K562 (cell line): ENCODE data around the gene GOLGA2. TPM values are rescaled to one million over a fixed set of nuclear protein-coding genes. Genes with fewer than 3 reads are reported as not detected.

ENCODE experiments used
- BMI1 ChIP-seq: fragments of 150-350 bp; IDR thresholded peaks from 2 replicates; pipeline ENCODE4 v1.6.1; 2014; ENCODE audit warnings: low read length
- CHD2 ChIP-seq: IDR thresholded peaks from 2 replicates; pipeline ENCODE4 v1.6.1; 2011; ENCODE audit warnings: low read depth, low read length
- CTCF ChIP-seq, 3 experiments: IDR thresholded peaks in 2 of 3; conservative IDR thresholded peaks in 1 of 3; 2 replicates each; pipeline ENCODE4 v1.5.1; 2011 to 2012; ENCODE audit warnings: low read length in 3 of 3, mild to moderate bottlenecking in 3 of 3, control low read depth in 2 of 3, improper control_type of control experiment in 1 of 3, inconsistent platforms in 1 of 3, low read depth in 1 of 3, mixed read lengths in 1 of 3, moderate library complexity in 1 of 3; ENCODE audit not compliant: insufficient read depth in 2 of 3
- E2F3 ChIP-seq: fragments of 250-450 bp; sonication (Bioruptor Pico); IDR thresholded peaks from 2 replicates; pipeline ENCODE4 v1.4.0; 2020; ENCODE audit warnings: mild to moderate bottlenecking
- ELF4 ChIP-seq: fragments of 450-650 bp; formaldehyde crosslinking; IDR thresholded peaks from 2 replicates; pipeline ENCODE4 v1.4.0; 2022; ENCODE audit warnings: missing genetic modification characterization
- ETV5 ChIP-seq: sonication (generic); formaldehyde crosslinking; IDR thresholded peaks from 2 replicates; pipeline ENCODE4 v1.4.0; 2020; ENCODE audit warnings: low read depth, mild to moderate bottlenecking, missing genetic modification reagents
- GABPB1 ChIP-seq: sonication (generic); formaldehyde crosslinking; IDR thresholded peaks from 2 replicates; pipeline ENCODE4 v1.8.0; 2022; ENCODE audit warnings: mild to moderate bottlenecking, missing genetic modification reagents
- HMG20B ChIP-seq: fragments of 250-450 bp; sonication (Bioruptor Pico); IDR thresholded peaks from 2 replicates; pipeline ENCODE4 v1.5.0; 2021; ENCODE audit warnings: mild to moderate bottlenecking
- PYGO2 ChIP-seq: fragments of 450-650 bp; IDR thresholded peaks from 2 replicates; pipeline ENCODE4 v1.6.1; 2016; ENCODE audit warnings: mild to moderate bottlenecking, missing genetic modification characterization, moderate library complexity, missing compliant biosample characterization
- RBBP5 ChIP-seq: fragments of 200-600 bp; sonication (generic); IDR thresholded peaks from 2 replicates; pipeline ENCODE4 v1.6.1; 2012; ENCODE audit warnings: borderline replicate concordance, mild to moderate bottlenecking, low read length, control low read depth, inconsistent platforms; ENCODE audit not compliant: insufficient read depth, poor library complexity, severe bottlenecking
- SMC3 ChIP-seq: conservative IDR thresholded peaks from 2 replicates; pipeline ENCODE4 v1.6.1; 2011; ENCODE audit warnings: low read depth, low read length, improper control_type of control experiment; ENCODE audit not compliant: insufficient read depth
- STAT5B ChIP-seq: fragments of 250-450 bp; sonication (Bioruptor Pico); IDR thresholded peaks from 2 replicates; pipeline ENCODE4 v1.8.0; 2021; ENCODE audit warnings: mild to moderate bottlenecking, inconsistent platforms
- STAT6 ChIP-seq: sonication (generic); formaldehyde crosslinking; IDR thresholded peaks from 2 replicates; pipeline ENCODE4 v1.8.1; 2023; ENCODE audit warnings: mild to moderate bottlenecking, missing genetic modification reagents
- TFAP4 ChIP-seq: sonication (generic); formaldehyde crosslinking; IDR thresholded peaks from 2 replicates; pipeline ENCODE4 v1.8.0; 2022; ENCODE audit warnings: missing genetic modification reagents, mild to moderate bottlenecking, moderate library complexity, borderline replicate concordance
- THAP7 ChIP-seq: fragments of 250-450 bp; sonication (Bioruptor Pico); IDR thresholded peaks from 2 replicates; pipeline ENCODE4 v1.5.0; 2021
- ZNF224 ChIP-seq: sonication (generic); formaldehyde crosslinking; IDR thresholded peaks from 2 replicates; pipeline ENCODE4 v1.8.0; 2022; ENCODE audit warnings: mild to moderate bottlenecking, missing genetic modification reagents
- ZNF398 ChIP-seq: fragments of 250-450 bp; sonication (Bioruptor Pico); IDR thresholded peaks from 2 replicates; pipeline ENCODE4 v1.8.0; 2021; ENCODE audit warnings: moderate library complexity, mild to moderate bottlenecking, inconsistent platforms
- polyA plus RNA-seq, 8 experiments: library from polyadenylated mRNA; depleted of rRNA in 4 of 8; stranded (reverse) in 5 of 8; unstranded in 3 of 8; fragments of >200 nt; fragmentation: Nextera tagmentation in 2 of 8; fragmentation: Illumina TruSeq in 1 of 8; extraction: Ambion mirVana in 2 of 8; extraction: Trizol in 1 of 8; gene quantifications; 2 replicates each; pipeline versions ENCODE4 v1.2.1 to v1.2.3, GENCODE V29; 2011 to 2014; ENCODE audit warnings: inconsistent platforms in 1 of 8, missing spikeins in 1 of 8
- total RNA-seq, 7 experiments: library from RNA; depleted of rRNA in 6 of 7; stranded (reverse); fragments of >200 nt in 6 of 7; fragmentation: Illumina TruSeq in 2 of 7; extraction: Trizol in 2 of 7; gene quantifications; 2 replicates each; pipeline versions ENCODE4 v1.2.1 to v1.2.3, GENCODE V29; 2011 to 2021; ENCODE audit warnings: low replicate concordance in 1 of 7

The GOLGA2 gene
- total and polyA plus RNA-seq, 9 of the 15 experiments (the other 6 are each of a cell fraction or from before 2014, with no cell fraction given) = 15.7 to 138 (median 76.0) TPM

- no peak for TF ChIP-seq THAP7
- TF ChIP-seq CHD2 = no peak
- peak; percentile 15 for TF ChIP-seq RBBP5
- no peak for TF ChIP-seq E2F3 (CRISPR knock-in tag)
- TF ChIP-seq CTCF (IDR thresholded peaks at IDR 0.05 in 2 of 3, conservative IDR thresholded peaks at IDR 0.05 in 1 of 3; ENCODE audit: insufficient read depth in 2 of 3, low read depth in 1 of 3, low read length in 3 of 3) = peak in 1 of 3 experiments; percentile 13; a peak in 1 of 6 replicates
- TF ChIP-seq ETV5 (CRISPR knock-in tag) = no peak
- no peak for TF ChIP-seq ZNF398 (CRISPR knock-in tag)
- no peak for TF ChIP-seq GABPB1 (CRISPR knock-in tag)
- no peak for TF ChIP-seq BMI1
- TF ChIP-seq ELF4 (CRISPR knock-in tag) = no peak; the same call in 1 of the 2 replicates
- TF ChIP-seq TFAP4 = no peak
- TF ChIP-seq HMG20B = no peak
- 0 out of 2 replicates have a peak, but pooled peaks have one; percentile 63 for TF ChIP-seq STAT6 (CRISPR knock-in tag)
- TF ChIP-seq ZNF224 (CRISPR knock-in tag) = no peak
- no peak for TF ChIP-seq PYGO2 (tag)
- TF ChIP-seq STAT5B = no peak
- no peak for TF ChIP-seq SMC3
Measured at GRCh38 chr9:128296340-128297220, 20.8 kb upstream of the GOLGA2 start (continued).
